NB4 (cell line): ENCODE data around the gene LHX2.

Source experiments
- DNase-seq: peaks from one replicate; pipeline ENCODE4 v3.0.0; 2010; ENCODE audit warnings: low read depth
- H3K4me3 ChIP-seq: one replicate; pipeline ENCODE4 v1.5.1; 2011; ENCODE audit warnings: mild to moderate bottlenecking, low read depth, low read length, moderate library complexity
- MYC ChIP-seq: IDR thresholded peaks from 2 replicates; pipeline ENCODE4 v1.6.1; 2011; ENCODE audit warnings: low read depth, low read length
- POLR2A ChIP-seq: IDR thresholded peaks from 2 replicates; pipeline ENCODE4 v1.6.1; 2011; ENCODE audit warnings: mild to moderate bottlenecking; ENCODE audit not compliant: insufficient read length; ENCODE audit errors: extremely low read depth
- TF ChIP-seq, protein P1 (sequence below): IDR thresholded peaks from 2 replicates; pipeline ENCODE4 v1.6.1; 2011; ENCODE audit warnings: low read depth, low read length
- TF ChIP-seq, protein P2 (sequence below): IDR thresholded peaks from one replicate; pipeline ENCODE4 v1.5.1; 2012; ENCODE audit warnings: low read depth, low read length

LHX2 gene

DNA sequence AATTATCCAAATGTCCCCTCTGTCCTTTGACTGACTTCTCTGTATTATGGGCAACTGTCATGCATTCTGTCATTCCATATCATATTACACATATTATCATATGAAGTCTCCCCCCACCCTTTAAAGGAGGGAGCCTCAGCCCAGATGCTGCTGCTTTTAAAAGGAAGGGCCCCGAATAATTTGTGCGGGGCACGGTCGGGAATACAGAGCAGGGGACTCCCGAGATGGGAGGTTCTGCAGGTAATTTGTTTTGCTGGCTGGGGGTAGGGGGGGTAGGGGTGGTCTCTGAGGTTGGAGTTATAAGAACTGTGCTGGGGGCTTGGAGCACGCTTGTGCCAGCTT lies 10.1 kb upstream of the LHX2 start:
- no peak overlapping the region for H3K4me3 ChIP-seq
- no peak for TF ChIP-seq POLR2A
- TF ChIP-seq MYC: no peak
- TF ChIP-seq, protein P1, sequence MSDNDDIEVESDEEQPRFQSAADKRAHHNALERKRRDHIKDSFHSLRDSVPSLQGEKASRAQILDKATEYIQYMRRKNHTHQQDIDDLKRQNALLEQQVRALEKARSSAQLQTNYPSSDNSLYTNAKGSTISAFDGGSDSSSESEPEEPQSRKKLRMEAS: no peak
- TF ChIP-seq, protein P2, sequence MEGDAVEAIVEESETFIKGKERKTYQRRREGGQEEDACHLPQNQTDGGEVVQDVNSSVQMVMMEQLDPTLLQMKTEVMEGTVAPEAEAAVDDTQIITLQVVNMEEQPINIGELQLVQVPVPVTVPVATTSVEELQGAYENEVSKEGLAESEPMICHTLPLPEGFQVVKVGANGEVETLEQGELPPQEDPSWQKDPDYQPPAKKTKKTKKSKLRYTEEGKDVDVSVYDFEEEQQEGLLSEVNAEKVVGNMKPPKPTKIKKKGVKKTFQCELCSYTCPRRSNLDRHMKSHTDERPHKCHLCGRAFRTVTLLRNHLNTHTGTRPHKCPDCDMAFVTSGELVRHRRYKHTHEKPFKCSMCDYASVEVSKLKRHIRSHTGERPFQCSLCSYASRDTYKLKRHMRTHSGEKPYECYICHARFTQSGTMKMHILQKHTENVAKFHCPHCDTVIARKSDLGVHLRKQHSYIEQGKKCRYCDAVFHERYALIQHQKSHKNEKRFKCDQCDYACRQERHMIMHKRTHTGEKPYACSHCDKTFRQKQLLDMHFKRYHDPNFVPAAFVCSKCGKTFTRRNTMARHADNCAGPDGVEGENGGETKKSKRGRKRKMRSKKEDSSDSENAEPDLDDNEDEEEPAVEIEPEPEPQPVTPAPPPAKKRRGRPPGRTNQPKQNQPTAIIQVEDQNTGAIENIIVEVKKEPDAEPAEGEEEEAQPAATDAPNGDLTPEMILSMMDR: no peak

DNA sequence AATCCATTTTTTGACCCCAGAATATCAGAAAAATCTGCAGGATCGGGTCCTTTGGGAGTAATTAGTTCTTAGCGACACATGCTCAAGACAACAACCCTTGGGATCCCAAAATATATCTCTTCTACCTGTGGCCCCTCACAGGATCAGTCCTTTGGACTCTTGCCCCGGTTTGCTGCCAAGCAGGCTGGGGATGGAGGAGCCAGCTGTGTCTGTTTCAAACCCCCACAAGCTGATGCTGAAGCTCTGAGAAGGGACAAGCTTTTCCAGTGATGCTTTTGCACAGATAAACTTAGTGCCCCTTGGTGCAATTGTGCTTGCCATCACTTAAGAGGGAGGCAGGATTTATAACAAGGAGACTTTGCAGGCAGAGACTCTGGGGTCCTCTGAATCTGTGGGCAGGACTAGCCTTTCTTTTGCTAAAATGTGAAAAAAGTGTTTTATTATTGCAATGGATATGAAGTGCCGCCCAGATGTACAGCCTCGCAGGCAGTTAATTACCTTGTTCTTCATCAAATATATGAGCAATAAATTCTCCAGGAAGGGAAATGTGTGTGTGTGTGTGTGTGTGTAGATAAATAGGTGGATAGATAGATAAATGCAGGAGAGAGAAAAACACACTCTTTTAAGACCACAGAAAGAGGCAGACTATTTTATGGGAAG lies 9.6 kb upstream of the LHX2 start:
- no peak overlapping the region for H3K4me3 ChIP-seq
- TF ChIP-seq, protein P1: no peak
- TF ChIP-seq, protein P2: no peak
- TF ChIP-seq MYC (no peak), POLR2A (no peak)
- DNase-seq: no peak

More for the DNA sequence above, 10.1 kb upstream of the LHX2 start:
- no peak for DNase-seq

DNA sequence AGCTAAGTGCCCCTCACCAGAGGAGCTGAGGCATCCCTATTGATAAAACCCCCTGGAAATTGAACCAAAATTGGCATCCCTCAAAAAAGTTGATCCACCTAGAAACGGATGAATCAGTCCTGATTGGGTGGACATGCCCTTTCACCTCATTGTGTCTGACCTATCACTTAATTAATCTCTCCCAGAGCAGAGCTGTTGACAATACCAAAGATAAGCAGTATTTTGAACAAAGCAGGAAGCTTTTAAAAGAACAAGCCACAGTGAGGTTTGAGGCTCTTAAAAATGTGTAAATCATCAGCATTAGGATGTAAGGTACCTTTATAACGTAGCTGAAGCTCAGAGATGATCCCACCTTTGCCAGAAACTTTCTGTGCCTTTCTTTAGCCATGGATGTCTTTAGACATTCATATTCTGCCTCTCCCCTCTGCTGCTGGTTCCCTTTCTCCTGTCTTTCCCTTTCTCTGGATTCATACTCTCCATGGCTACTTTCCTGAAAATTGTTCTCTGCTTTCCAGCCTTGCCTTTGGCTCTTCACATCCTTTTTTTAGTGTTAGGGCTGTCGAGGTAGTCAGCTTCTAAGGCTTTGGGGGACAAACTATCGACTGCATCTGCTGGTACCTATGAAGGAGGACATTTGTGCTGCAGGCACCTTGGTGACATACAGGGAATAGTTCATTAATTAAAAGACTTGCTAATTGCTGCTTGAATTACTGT lies 7.8 kb upstream of the LHX2 start:
- no peak for DNase-seq
- TF ChIP-seq MYC (no peak), POLR2A (no peak)
- TF ChIP-seq, protein P1: no peak
- TF ChIP-seq, protein P2: no peak
- no peak overlapping the region for H3K4me3 ChIP-seq

DNA sequence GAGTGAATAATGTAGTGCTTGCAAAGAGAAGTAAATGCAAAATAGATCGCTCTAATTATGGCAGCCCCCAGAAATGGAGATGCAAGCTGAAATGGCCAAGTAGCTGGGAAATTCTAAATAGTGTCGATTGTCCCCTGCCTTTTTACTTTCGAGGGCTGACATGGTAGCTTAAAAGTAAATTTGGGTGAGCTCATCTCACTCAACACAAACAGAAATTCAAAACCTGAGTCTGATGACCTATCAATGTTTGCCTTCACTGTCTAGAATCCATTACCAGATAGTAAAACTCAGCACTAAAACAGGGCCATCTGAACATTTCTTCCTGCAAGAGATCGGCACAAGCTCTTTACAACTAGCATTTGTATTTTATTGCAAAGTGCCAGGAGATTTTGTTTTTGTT lies 7.0 kb upstream of the LHX2 start:
- TF ChIP-seq MYC (no peak), POLR2A (no peak)
- TF ChIP-seq, protein P2: no peak
- TF ChIP-seq, protein P1: no peak
- no peak for DNase-seq
- H3K4me3 ChIP-seq: no peak overlapping the region

DNA sequence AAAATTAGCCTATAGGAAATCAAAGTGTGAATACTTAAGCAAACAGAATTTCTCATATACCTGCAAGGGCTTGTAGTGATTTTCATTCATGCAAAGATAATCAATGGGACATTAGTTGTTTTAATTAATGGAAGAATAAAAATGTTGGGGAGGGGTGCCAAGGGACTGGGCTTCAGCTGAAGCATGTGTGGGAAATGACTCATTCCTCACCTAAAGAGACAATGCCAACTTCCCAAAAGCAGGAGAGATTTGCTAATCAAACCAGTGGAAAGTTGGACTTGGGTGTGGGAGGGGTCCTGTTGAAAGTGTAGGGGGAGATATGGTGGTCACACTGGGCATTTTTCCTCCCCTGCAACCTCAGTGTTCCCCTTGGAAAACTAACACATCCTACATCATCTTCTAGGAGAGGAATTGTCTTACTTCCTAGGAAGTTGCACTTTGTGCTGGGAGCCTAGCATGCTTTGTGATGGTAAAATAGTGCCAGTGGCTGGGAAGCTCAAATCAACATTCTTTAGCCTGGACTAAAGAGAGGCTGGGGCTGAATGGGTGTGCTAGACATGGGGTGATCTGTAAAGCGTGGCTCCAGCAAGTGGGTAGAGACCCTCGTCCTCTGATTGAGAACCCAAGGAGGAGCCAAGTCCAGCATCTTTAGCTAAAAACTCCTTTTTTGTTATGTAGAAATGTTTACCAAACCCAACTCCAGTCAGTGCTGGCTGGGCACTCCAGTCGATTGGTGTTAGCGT lies 6.4 kb upstream of the LHX2 start:
- DNase-seq: no peak
- H3K4me3 ChIP-seq: no peak overlapping the region
- TF ChIP-seq, protein P1: no peak
- TF ChIP-seq, protein P2: no peak
- TF ChIP-seq MYC: no peak
- TF ChIP-seq POLR2A: no peak
